ENCODE measurements around the gene CLDND1.

CLDND1 gene

DNA sequence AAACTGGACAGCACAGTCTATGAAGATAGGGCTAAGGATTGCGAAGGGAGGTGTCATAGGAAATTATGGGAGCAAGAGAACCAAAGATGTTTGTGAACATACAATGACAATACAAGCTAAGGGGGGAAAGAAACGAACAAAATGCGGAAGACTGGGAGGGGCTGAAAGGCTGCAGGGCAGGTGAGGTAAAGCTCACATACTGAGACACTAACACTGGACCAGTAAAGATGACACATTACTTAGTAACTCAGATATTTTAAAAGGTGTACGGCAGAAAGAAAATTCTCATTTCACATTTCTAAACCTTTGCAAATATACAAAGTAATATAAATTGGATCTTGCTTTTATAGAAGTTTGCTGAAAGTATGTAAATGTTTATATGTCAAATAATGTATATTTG, 10.1 kb downstream of the CLDND1 start:
- H3K27ac ChIP-seq = no peak overlapping the region
- TF ChIP-seq, protein P1, sequence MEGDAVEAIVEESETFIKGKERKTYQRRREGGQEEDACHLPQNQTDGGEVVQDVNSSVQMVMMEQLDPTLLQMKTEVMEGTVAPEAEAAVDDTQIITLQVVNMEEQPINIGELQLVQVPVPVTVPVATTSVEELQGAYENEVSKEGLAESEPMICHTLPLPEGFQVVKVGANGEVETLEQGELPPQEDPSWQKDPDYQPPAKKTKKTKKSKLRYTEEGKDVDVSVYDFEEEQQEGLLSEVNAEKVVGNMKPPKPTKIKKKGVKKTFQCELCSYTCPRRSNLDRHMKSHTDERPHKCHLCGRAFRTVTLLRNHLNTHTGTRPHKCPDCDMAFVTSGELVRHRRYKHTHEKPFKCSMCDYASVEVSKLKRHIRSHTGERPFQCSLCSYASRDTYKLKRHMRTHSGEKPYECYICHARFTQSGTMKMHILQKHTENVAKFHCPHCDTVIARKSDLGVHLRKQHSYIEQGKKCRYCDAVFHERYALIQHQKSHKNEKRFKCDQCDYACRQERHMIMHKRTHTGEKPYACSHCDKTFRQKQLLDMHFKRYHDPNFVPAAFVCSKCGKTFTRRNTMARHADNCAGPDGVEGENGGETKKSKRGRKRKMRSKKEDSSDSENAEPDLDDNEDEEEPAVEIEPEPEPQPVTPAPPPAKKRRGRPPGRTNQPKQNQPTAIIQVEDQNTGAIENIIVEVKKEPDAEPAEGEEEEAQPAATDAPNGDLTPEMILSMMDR (IDR thresholded peaks at IDR 0.05) = no peak
- TF ChIP-seq ZFX (IDR thresholded peaks at IDR 0.05; ENCODE audit: borderline replicate concordance) = no peak

DNA sequence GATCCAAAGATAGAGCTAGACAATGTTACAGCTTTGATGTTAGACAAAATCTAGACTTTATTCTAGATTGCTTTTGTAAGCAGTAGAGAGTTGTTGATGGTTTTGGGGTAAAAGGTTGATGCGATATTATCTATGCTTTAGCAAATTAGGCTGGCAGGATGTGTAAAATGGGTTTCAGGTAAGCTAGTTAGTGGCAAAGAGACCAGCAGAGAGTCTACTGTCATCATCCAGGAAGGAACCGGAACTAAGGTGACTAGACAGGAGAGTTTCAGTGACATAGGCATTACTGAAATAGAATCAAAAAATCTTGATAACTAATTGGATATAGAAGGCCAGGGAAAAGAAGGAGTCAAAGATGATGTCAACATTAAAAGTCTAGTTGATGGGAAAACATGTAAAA, 14.1 kb downstream of the CLDND1 start:
- TF ChIP-seq, protein P1 (IDR thresholded peaks at IDR 0.05) = no peak
- TF ChIP-seq ZFX (IDR thresholded peaks at IDR 0.05; ENCODE audit: borderline replicate concordance) = no peak
- no peak overlapping the region for H3K27ac ChIP-seq

DNA sequence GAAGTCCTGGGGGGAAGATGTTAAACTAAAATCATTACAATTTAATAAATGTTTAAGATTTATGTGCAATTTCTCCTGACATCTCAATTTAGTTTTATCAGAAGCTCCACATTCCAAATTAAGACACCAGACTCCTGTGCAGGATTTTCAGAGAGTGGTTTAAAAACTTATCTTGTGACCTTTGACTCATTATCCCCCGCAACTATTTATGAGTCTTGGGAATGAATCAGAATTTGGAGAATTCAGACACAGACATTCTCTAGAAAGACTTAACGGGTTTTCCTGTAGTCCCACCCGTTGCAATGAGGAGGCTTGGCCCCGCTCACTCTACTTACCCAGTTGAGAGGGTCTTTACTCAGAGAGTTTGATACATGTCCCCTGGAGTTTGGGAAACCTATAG, 18.2 kb downstream of the CLDND1 start:
- no peak overlapping the region for H3K27ac ChIP-seq
- no peak for TF ChIP-seq ZFX (IDR thresholded peaks at IDR 0.05; ENCODE audit: borderline replicate concordance)
- TF ChIP-seq, protein P1 (IDR thresholded peaks at IDR 0.05) = no peak

DNA sequence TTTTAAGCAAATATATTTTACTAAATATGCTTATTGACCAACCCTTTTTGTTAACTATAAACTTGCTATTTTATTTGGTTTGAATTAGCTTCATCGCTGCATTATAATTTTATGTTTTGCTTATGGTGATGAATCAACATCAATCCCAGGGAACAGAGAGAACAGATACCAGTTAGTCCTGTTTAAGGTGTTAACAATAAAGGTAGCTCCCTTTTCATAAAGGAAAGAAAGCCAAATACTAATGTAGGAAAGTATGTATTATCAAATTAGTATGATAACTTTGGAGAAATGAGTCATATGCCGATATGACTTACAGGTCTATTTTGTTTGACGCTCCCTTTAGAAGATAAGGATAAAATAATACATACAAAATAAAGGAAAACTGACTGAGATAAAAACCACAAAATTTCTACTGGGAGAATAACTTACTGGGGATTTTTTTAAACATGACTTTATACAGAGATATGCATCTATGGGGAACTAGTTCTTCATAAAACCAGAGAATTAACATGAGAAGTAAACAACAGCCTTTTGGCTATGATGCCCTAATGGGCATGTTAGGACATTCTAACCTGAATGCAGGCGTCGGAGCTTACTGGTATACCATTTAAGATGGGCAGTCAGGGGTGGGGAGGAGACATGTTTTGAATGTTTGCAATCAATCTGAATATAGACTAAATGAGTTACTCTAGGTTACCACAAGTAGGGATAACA, 20.7 kb downstream of the CLDND1 start:
- H3K27ac ChIP-seq = no peak overlapping the region
- TF ChIP-seq ZFX (IDR thresholded peaks at IDR 0.05; ENCODE audit: borderline replicate concordance) = no peak
- TF ChIP-seq, protein P1 (IDR thresholded peaks at IDR 0.05) = no peak

DNA sequence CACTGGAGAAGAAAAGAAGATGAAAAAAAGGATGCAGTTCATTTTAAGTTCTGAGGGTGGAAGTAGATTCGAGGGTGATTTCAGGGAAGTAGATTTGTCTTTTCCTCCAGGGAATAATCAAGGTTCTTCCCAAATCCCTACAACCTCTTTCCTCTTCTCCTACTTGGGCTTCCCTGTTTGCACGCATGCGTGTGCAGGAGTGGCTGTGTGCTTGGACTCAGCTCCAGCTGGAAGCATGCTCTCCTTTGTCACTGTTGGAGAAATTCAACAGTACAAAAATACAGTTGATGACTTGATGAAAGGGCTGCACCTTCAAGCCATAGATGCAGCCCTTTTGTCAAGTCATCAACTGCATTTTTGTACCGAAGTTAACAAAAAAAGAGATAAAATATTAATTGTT, 21.4 kb downstream of the CLDND1 start:
- no peak overlapping the region for H3K27ac ChIP-seq
- no peak for TF ChIP-seq ZFX (IDR thresholded peaks at IDR 0.05; ENCODE audit: borderline replicate concordance)
- TF ChIP-seq, protein P1 (IDR thresholded peaks at IDR 0.05) = no peak

DNA sequence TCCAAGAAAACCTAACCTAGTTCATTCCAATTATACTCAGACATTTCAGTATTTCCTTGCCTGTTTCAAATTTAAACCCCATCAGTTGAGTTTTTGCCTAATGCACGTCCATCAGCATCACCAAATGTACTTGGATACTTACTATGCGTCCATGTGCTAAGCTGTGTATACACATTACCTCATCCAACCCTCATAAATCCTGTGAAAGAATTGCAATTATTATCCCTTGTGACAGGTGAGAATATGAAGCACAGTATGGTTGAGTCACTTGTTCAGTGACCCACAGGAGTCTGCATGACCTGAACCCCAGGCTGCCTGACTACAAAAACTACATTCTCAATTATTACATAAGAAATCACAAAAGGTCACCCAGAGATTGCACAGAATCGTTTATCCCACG, 22.7 kb downstream of the CLDND1 start:
- TF ChIP-seq ZFX (IDR thresholded peaks at IDR 0.05; ENCODE audit: borderline replicate concordance) = no peak
- TF ChIP-seq, protein P1 (IDR thresholded peaks at IDR 0.05) = no peak
- no peak overlapping the region for H3K27ac ChIP-seq

DNA sequence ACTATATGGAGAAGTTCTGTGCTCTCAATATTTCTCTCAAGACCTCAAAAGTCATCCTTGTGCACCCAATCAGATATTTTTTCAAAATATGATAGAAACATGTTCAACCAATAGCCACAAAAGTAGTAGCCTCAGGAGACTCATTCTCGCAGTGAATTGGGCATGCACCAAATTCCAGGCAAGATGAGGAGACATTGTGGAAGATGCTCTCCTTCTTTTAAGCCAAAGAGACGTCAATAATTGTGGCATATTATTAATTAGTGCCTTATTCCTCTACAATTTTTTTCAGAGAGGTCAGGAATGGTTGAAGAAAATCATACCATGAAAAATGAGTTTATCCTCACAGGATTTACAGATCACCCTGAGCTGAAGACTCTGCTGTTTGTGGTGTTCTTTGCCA, 25.3 kb downstream of the CLDND1 start, which contains the start of gene OR5K2:
Gene OR5K2 (plus strand): TSS at position 301 of the 400 bp plus-strand sequence. CDS start 0 bp downstream, at position 301.
- no peak within 1 kb of the TSS for H3K27ac ChIP-seq
- no peak for TF ChIP-seq ZFX (IDR thresholded peaks at IDR 0.05; ENCODE audit: borderline replicate concordance)
- TF ChIP-seq, protein P1 (IDR thresholded peaks at IDR 0.05) = no peak

All from 22Rv1 (cell line).